HCT116 (cell line): ENCODE data around the gene NELFB. TPM values are rescaled to one million over a fixed set of nuclear protein-coding genes. Genes with fewer than 3 reads are reported as not detected.

Experiments
- ATAC-seq: fragments of 200-7000 bp; cut with Tn5 transposase; 2 replicates; pipeline ENCODE4 v1.9.1; 2020; ENCODE audit warnings: mild to moderate bottlenecking, moderate library complexity
- BruUV-seq: library from RNA; stranded (reverse); fragments of 400-500 nt; replicated peaks from 2 replicates; lab custom pipeline; 2021; lab: Mats Ljungman, UMichigan
- CTCF ChIA-PET: fragments of 300-600 bp; sonication (Branson Sonifier 250); formaldehyde crosslinking; loops from one replicate; lab custom pipeline; 2021; ENCODE audit warnings: antibody characterized with exemption; lab: Charles Lee
- POLR2A ChIA-PET: fragments of 300-600, 350-600 bp; sonication (Branson Sonifier 250); formaldehyde crosslinking; loops from one replicate; lab custom pipeline; 2021; ENCODE audit warnings: antibody characterized with exemption; lab: Charles Lee
- RAD21 ChIA-PET, 2 experiments: fragments of 300-600 bp; sonication (Branson Sonifier 250); formaldehyde crosslinking; loops; one replicate each; lab custom pipeline; 2023; ENCODE audit warnings: low total read pairs in 2 of 2; ENCODE audit not compliant: uncharacterized antibody in 2 of 2, unreplicated experiment in 2 of 2, low non-redundant PET in 1 of 2; lab: Charles Lee
- DNase-seq: peaks from one replicate; pipeline ENCODE4 v3.0.0-alpha.2; 2010; ENCODE audit warnings: low read depth, low spot score
- H2AFZ ChIP-seq: fragments of 200-600 bp; shearing (Covaris generic), sonication (generic); 2 replicates; pipeline ENCODE4 v1.6.1; 2017; ENCODE audit warnings: low read depth, mixed run types, mixed read lengths, antibody characterized with exemption, low read length; ENCODE audit not compliant: poor library complexity, severe bottlenecking
- H3K27ac ChIP-seq: 2 replicates; pipeline ENCODE4 v1.5.1; 2012; ENCODE audit warnings: low read depth, low read length
- H3K27me3 ChIP-seq: fragments of 200-600 bp; sonication (generic); 2 replicates; pipeline ENCODE4 v1.6.1; 2016; ENCODE audit warnings: mixed run types, low read length, mixed read lengths; ENCODE audit not compliant: insufficient read depth
- H3K36me3 ChIP-seq, 2 experiments: fragments of 200-500 bp in 1 of 2; fragments of 200-600 bp in 1 of 2; sonication (Bioruptor generic) in 1 of 2; sonication (generic) in 1 of 2; 2 replicates each; pipeline versions ENCODE4 v1.5.1 to v1.6.1; 2014 to 2016; ENCODE audit warnings: low read length in 2 of 2, inconsistent platforms in 1 of 2, mixed read lengths in 1 of 2, mixed run types in 1 of 2; ENCODE audit not compliant: insufficient read depth in 2 of 2, control insufficient read depth in 1 of 2
- H3K4me1 ChIP-seq, 2 experiments: fragments of 200-600 bp in 1 of 2; sonication (generic) in 1 of 2; 2 replicates each; pipeline versions ENCODE4 v1.5.1 to v1.6.1; 2012 to 2017; ENCODE audit warnings: low read length in 2 of 2, inconsistent platforms in 1 of 2, mild to moderate bottlenecking in 1 of 2, mixed read lengths in 1 of 2, mixed run types in 1 of 2, moderate library complexity in 1 of 2; ENCODE audit not compliant: insufficient read depth in 2 of 2, control insufficient read depth in 1 of 2
- H3K4me2 ChIP-seq: fragments of 200-600 bp; sonication (generic); 2 replicates; pipeline ENCODE4 v1.6.1; 2017; ENCODE audit warnings: mixed run types, low read length, mixed read lengths
- H3K4me3 ChIP-seq, 2 experiments: fragments of 200-600 bp in 1 of 2; sonication (generic) in 1 of 2; replicated peaks in 1 of 2; 2 replicates each; pipeline ENCODE4 v1.5.1; 2011 to 2016; ENCODE audit warnings: low read length in 2 of 2, control low read depth in 1 of 2, low read depth in 1 of 2, mild to moderate bottlenecking in 1 of 2, mixed read lengths in 1 of 2, mixed run types in 1 of 2
- H3K79me2 ChIP-seq: fragments of 200-600 bp; sonication (generic); 2 replicates; pipeline ENCODE4 v1.6.1; 2017; ENCODE audit warnings: mild to moderate bottlenecking, mixed run types, low read length, moderate library complexity, mixed read lengths; ENCODE audit not compliant: insufficient read depth
- H3K9ac ChIP-seq: fragments of 200-600 bp; sonication (generic); 2 replicates; pipeline ENCODE4 v1.6.1; 2016; ENCODE audit warnings: low read length, mixed read lengths
- H3K9me2 ChIP-seq: fragments of 200-600 bp; sonication (generic), shearing (Covaris generic); 2 replicates; pipeline ENCODE4 v1.6.1; 2017; ENCODE audit warnings: mixed run types, mild to moderate bottlenecking, moderate library complexity; ENCODE audit not compliant: insufficient read depth
- H3K9me3 ChIP-seq, 2 experiments: fragments of 200-500 bp in 1 of 2; fragments of 200-600 bp in 1 of 2; sonication (Bioruptor generic) in 1 of 2; sonication (generic) in 1 of 2; 2 replicates each; pipeline ENCODE4 v1.6.1; 2014 to 2017; ENCODE audit warnings: low read length in 2 of 2, mixed read lengths in 2 of 2, inconsistent platforms in 1 of 2, low read depth in 1 of 2, mild to moderate bottlenecking in 1 of 2, mixed run types in 1 of 2, moderate library complexity in 1 of 2; ENCODE audit not compliant: control insufficient read depth in 1 of 2, insufficient read depth in 1 of 2
- H4K20me1 ChIP-seq: fragments of 200-600 bp; sonication (generic), shearing (Covaris generic); 2 replicates; pipeline ENCODE4 v1.6.1; 2017; ENCODE audit warnings: mixed run types, mild to moderate bottlenecking, moderate library complexity; ENCODE audit not compliant: insufficient read depth
- CEBPB ChIP-seq: IDR thresholded peaks from 2 replicates; pipeline ENCODE4 v1.6.1; 2012; ENCODE audit warnings: low read depth
- EGR1 ChIP-seq: IDR thresholded peaks from 2 replicates; pipeline ENCODE4 v1.6.1; 2012; ENCODE audit warnings: low read depth
- POLR2AphosphoS5 ChIP-seq: IDR thresholded peaks from 2 replicates; pipeline ENCODE4 v1.6.1; 2011; ENCODE audit warnings: mild to moderate bottlenecking, low read depth, low read length, moderate library complexity
- RAD21 ChIP-seq: IDR thresholded peaks from 2 replicates; pipeline ENCODE4 v1.6.1; 2012; ENCODE audit warnings: low read depth, mild to moderate bottlenecking
- SRF ChIP-seq: IDR thresholded peaks from 2 replicates; pipeline ENCODE4 v1.6.1; 2012; ENCODE audit warnings: low read depth
- TCF7L2 ChIP-seq: IDR thresholded peaks from 2 replicates; pipeline ENCODE4 v1.7.0; 2011; ENCODE audit warnings: borderline replicate concordance, inconsistent platforms; ENCODE audit not compliant: insufficient read depth, insufficient read length; ENCODE audit errors: extremely low read depth
- intact Hi-C: fragments of 100-400 bp; cut with micrococcal nuclease; formaldehyde crosslinking; loops from 2 replicates; pipeline ENCODE4 v1.10.0; 2022
- total RNA-seq: library from RNA; stranded (reverse); gene quantifications from one replicate; pipeline ENCODE4 v1.2.1, GENCODE V29; 2021; ENCODE audit not compliant: unreplicated experiment
- TF ChIP-seq, protein P1 (sequence below): IDR thresholded peaks from 2 replicates; pipeline ENCODE4 v1.6.1; 2012
- TF ChIP-seq, protein P2 (sequence below): IDR thresholded peaks from 2 replicates; pipeline ENCODE4 v1.6.1; 2011; ENCODE audit warnings: mild to moderate bottlenecking, low read length, moderate library complexity; ENCODE audit not compliant: insufficient replicate concordance; ENCODE audit errors: extremely low read depth
- TF ChIP-seq, protein P3 (sequence below), 3 experiments: fragments of 200-600 bp in 1 of 3; sonication (generic) in 1 of 3; IDR thresholded peaks in 2 of 3; conservative IDR thresholded peaks in 1 of 3; 2 replicates each; pipeline ENCODE4 v1.5.1; 2012 to 2017; ENCODE audit warnings: low read depth in 2 of 3, low read length in 2 of 3, antibody characterized with exemption in 1 of 3, borderline replicate concordance in 1 of 3, control low read depth in 1 of 3, mild to moderate bottlenecking in 1 of 3, mixed read lengths in 1 of 3, mixed run types in 1 of 3, moderate library complexity in 1 of 3; ENCODE audit not compliant: insufficient read depth in 1 of 3
- TF ChIP-seq, protein P4 (sequence below): IDR thresholded peaks from 2 replicates; pipeline ENCODE4 v1.6.1; 2012

The NELFB gene
- total RNA-seq, 1 experiment from 2014 or later, result 86.4 TPM

DNA sequence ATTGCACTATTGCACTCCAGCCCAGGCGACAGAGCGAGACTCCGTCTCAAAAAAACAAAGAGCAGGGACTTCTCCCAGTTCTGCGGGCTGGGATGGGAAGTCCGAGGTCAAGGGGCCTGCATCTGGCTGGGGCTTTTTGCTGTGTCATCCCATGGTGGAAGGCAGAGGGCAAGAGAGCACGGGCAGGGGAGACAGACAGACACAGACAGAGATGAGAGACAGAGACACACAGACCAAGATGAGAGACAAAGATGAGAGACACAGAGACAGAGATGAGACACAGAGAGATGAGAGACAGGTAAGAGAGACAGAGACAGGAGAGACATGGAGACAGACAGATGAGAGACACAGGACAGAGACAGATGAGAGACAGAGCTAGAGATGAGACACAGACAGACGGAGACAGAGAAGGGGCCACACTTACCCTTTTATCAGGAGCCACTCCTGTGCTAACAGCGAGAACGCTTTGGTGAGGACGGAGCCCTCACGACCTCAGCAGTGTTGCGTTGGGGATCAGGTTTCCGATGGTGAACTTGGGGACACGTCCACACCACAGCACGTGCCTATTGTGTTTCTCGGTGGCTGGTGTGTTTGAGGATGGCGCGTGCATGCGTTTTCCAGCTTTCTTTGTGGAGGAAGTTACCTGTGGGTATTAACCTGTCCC is 13.5 kb downstream of the NELFB start:
- H3K27me3 ChIP-seq, result no peaks in the 10 kb centered on the region
- no peak overlapping the region for H2AFZ ChIP-seq
- no peak overlapping the region for H3K4me2 ChIP-seq
- H3K4me3 ChIP-seq, result no peak overlapping the region
- no peaks in the 10 kb centered on the region for H3K9me3 ChIP-seq
- ATAC-seq (no peak), DNase-seq (no peak)
- ChIA-PET RAD21 (no interaction called here), POLR2A (no interaction called here), CTCF (no interaction called here)
- H3K79me2 ChIP-seq, result peaks cover 6% of the 10 kb centered on the region; the same call in 1 of the 2 replicates
- TF ChIP-seq, protein P1, sequence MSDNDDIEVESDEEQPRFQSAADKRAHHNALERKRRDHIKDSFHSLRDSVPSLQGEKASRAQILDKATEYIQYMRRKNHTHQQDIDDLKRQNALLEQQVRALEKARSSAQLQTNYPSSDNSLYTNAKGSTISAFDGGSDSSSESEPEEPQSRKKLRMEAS, result no peak
- TF ChIP-seq EGR1, result no peak
- TF ChIP-seq, protein P2, sequence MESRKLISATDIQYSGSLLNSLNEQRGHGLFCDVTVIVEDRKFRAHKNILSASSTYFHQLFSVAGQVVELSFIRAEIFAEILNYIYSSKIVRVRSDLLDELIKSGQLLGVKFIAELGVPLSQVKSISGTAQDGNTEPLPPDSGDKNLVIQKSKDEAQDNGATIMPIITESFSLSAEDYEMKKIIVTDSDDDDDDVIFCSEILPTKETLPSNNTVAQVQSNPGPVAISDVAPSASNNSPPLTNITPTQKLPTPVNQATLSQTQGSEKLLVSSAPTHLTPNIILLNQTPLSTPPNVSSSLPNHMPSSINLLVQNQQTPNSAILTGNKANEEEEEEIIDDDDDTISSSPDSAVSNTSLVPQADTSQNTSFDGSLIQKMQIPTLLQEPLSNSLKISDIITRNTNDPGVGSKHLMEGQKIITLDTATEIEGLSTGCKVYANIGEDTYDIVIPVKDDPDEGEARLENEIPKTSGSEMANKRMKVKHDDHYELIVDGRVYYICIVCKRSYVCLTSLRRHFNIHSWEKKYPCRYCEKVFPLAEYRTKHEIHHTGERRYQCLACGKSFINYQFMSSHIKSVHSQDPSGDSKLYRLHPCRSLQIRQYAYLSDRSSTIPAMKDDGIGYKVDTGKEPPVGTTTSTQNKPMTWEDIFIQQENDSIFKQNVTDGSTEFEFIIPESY, result no peak
- no peaks in the 10 kb centered on the region for H3K9me2 ChIP-seq
- no peak overlapping the region for H3K27ac ChIP-seq
- H4K20me1 ChIP-seq, result no peaks in the 10 kb centered on the region
- no peak overlapping the region for H3K9ac ChIP-seq
- peaks cover 12 to 33% of the 10 kb centered on the region in 2 experiments; a peak in 3 of 4 replicates for H3K36me3 ChIP-seq
- intact Hi-C loops, result no loop called here
- no TSS peak for BruUV-seq
- H3K4me1 ChIP-seq, result peaks cover under 1% of the 10 kb centered on the region in 2 experiments; a peak in 2 of 4 replicates

DNA sequence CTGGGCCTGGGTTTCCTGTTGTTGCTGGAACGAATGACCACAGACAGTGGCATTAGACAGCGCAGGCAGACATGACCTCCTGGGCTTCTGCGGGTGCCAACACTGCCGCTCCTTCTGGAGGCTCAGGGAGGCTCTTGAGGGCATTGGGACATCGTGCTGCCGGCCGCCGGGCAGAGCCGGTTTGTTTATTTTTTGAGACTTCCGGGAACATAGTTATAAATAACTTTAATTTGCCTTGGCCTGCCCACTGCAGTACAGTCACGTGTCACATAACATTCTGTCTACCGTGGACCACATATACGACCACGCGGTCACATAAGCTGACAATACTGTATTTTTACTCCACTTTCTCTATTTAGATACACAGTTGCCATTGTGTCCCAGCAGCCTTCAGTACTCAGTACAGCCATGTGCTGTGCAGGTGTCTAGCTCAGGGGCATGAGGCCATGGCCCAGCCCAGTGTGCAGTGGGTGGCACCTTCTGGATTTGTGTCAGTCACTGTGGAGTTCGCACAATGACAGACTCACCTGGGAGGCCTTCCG is 14.2 kb downstream of the NELFB start:
- Histone ChIP-seq H3K4me3 (no peak overlapping the region), H3K9me3 (no peaks in the 10 kb centered on the region), H3K79me2 (peaks cover 6% of the 10 kb centered on the region; the same call in 1 of the 2 replicates), H3K4me1 (peaks cover 6 to 7% of the 10 kb centered on the region in 2 experiments; a peak in 3 of 4 replicates), H3K27ac (no peak overlapping the region), H3K9me2 (no peaks in the 10 kb centered on the region), H3K4me2 (no peak overlapping the region), H4K20me1 (no peaks in the 10 kb centered on the region), H3K36me3 (peaks cover 12 to 26% of the 10 kb centered on the region in 2 experiments; a peak in 3 of 4 replicates), H2AFZ (no peak overlapping the region), H3K27me3 (no peaks in the 10 kb centered on the region), H3K9ac (no peak overlapping the region)
- ChIA-PET CTCF (no interaction called here), RAD21 (no interaction called here), POLR2A (no interaction called here)
- no peak for ATAC-seq
- intact Hi-C loops, result no loop called here
- no TSS peak for BruUV-seq
- no peak for DNase-seq
- TF ChIP-seq SRF (no peak), EGR1 (no peak), CEBPB (no peak), TCF7L2 (no peak), RAD21 (no peak), POLR2AphosphoS5 (no peak)
- TF ChIP-seq, protein P3, sequence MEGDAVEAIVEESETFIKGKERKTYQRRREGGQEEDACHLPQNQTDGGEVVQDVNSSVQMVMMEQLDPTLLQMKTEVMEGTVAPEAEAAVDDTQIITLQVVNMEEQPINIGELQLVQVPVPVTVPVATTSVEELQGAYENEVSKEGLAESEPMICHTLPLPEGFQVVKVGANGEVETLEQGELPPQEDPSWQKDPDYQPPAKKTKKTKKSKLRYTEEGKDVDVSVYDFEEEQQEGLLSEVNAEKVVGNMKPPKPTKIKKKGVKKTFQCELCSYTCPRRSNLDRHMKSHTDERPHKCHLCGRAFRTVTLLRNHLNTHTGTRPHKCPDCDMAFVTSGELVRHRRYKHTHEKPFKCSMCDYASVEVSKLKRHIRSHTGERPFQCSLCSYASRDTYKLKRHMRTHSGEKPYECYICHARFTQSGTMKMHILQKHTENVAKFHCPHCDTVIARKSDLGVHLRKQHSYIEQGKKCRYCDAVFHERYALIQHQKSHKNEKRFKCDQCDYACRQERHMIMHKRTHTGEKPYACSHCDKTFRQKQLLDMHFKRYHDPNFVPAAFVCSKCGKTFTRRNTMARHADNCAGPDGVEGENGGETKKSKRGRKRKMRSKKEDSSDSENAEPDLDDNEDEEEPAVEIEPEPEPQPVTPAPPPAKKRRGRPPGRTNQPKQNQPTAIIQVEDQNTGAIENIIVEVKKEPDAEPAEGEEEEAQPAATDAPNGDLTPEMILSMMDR (IDR thresholded peaks at IDR 0.05 in 2 of 3, conservative IDR thresholded peaks at IDR 0.05 in 1 of 3; ENCODE audit: borderline replicate concordance in 1 of 3, insufficient read depth in 1 of 3, low read depth in 2 of 3, low read length in 2 of 3), result no peak
- TF ChIP-seq, protein P4, sequence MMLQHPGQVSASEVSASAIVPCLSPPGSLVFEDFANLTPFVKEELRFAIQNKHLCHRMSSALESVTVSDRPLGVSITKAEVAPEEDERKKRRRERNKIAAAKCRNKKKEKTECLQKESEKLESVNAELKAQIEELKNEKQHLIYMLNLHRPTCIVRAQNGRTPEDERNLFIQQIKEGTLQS, result no peak
- TF ChIP-seq, protein P2, result no peak
